ENCODE results near the gene CACNA1D.

DNA sequence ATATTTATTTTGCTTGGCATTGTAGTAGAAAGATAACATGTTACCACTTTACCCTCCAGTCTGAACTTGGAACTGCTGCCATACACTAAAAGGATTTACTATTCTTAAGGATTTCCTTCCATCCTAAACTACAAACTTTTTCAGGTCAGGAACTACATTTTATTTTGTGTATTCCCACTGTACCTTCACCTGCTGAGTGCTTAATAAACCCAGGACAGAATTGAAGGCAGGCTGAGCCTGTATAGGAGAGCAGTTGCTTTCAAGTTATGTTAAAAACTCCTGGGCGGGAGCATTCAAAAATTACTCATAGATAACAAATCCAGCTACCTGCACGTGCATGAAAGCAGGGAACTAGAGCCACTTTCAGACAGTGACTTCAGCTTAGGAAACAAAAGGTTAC is 58.3 kb downstream of the CACNA1D start:
- TF ChIP-seq, protein P1, sequence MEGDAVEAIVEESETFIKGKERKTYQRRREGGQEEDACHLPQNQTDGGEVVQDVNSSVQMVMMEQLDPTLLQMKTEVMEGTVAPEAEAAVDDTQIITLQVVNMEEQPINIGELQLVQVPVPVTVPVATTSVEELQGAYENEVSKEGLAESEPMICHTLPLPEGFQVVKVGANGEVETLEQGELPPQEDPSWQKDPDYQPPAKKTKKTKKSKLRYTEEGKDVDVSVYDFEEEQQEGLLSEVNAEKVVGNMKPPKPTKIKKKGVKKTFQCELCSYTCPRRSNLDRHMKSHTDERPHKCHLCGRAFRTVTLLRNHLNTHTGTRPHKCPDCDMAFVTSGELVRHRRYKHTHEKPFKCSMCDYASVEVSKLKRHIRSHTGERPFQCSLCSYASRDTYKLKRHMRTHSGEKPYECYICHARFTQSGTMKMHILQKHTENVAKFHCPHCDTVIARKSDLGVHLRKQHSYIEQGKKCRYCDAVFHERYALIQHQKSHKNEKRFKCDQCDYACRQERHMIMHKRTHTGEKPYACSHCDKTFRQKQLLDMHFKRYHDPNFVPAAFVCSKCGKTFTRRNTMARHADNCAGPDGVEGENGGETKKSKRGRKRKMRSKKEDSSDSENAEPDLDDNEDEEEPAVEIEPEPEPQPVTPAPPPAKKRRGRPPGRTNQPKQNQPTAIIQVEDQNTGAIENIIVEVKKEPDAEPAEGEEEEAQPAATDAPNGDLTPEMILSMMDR (IDR thresholded peaks at IDR 0.05): no peak
- TF ChIP-seq POLR2A (IDR thresholded peaks at IDR 0.05): no peak
- TF ChIP-seq POLR2AphosphoS5 (IDR thresholded peaks at IDR 0.05): no peak
